SK-N-SH treated with all-trans-retinoic acid at 6 μM for 48 hours (cell line): ENCODE data around the gene CORO7.

Experiments used
- ARNTL ChIP-seq: fragments of 450-650 bp; formaldehyde crosslinking; IDR thresholded peaks from 2 replicates; pipeline ENCODE4 v1.5.0; 2020; ENCODE audit warnings: low read depth, mild to moderate bottlenecking, moderate library complexity, borderline replicate concordance
- BACH2 ChIP-seq: fragments of 250-450 bp; sonication (Bioruptor Pico); IDR thresholded peaks from 2 replicates; pipeline ENCODE4 v1.9.0; 2021; ENCODE audit warnings: mild to moderate bottlenecking, borderline replicate concordance
- OSR1 ChIP-seq: fragments of 250-450 bp; sonication (Bioruptor Pico); IDR thresholded peaks from 2 replicates; pipeline ENCODE4 v1.8.0; 2022; ENCODE audit warnings: moderate library complexity, mild to moderate bottlenecking, inconsistent platforms
- PPARA ChIP-seq: fragments of 250-450 bp; sonication (Bioruptor Pico); IDR thresholded peaks from 2 replicates; pipeline ENCODE4 v1.5.0; 2020; ENCODE audit warnings: mild to moderate bottlenecking, borderline replicate concordance
- TCF4 ChIP-seq: fragments of 250-450 bp; sonication (Bioruptor Pico); IDR thresholded peaks from 2 replicates; pipeline ENCODE4 v1.8.0; 2021; ENCODE audit warnings: mild to moderate bottlenecking, moderate library complexity, borderline replicate concordance
- TSHZ2 ChIP-seq: fragments of 250-450 bp; sonication (Bioruptor Pico); IDR thresholded peaks from 2 replicates; pipeline ENCODE4 v1.5.0; 2020; ENCODE audit warnings: mild to moderate bottlenecking, moderate library complexity
- ZFP30 ChIP-seq: fragments of 450-650 bp; formaldehyde crosslinking; IDR thresholded peaks from 2 replicates; pipeline ENCODE4 v1.5.0; 2022; ENCODE audit warnings: mild to moderate bottlenecking, moderate library complexity
- ZNF8 ChIP-seq: fragments of 450-650 bp; formaldehyde crosslinking; IDR thresholded peaks from 2 replicates; pipeline ENCODE4 v1.5.0; 2020; ENCODE audit warnings: mild to moderate bottlenecking, moderate library complexity
- TF ChIP-seq, protein P1 (sequence below): fragments of 250-450 bp; sonication (Bioruptor Pico); IDR thresholded peaks from 2 replicates; pipeline ENCODE4 v1.8.0; 2020; ENCODE audit warnings: mild to moderate bottlenecking, moderate library complexity, borderline replicate concordance

- TF ChIP-seq ZNF8 (CRISPR knock-in tag), result no peak
- TF ChIP-seq, protein P1, sequence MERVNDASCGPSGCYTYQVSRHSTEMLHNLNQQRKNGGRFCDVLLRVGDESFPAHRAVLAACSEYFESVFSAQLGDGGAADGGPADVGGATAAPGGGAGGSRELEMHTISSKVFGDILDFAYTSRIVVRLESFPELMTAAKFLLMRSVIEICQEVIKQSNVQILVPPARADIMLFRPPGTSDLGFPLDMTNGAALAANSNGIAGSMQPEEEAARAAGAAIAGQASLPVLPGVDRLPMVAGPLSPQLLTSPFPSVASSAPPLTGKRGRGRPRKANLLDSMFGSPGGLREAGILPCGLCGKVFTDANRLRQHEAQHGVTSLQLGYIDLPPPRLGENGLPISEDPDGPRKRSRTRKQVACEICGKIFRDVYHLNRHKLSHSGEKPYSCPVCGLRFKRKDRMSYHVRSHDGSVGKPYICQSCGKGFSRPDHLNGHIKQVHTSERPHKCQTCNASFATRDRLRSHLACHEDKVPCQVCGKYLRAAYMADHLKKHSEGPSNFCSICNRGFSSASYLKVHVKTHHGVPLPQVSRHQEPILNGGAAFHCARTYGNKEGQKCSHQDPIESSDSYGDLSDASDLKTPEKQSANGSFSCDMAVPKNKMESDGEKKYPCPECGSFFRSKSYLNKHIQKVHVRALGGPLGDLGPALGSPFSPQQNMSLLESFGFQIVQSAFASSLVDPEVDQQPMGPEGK (CRISPR knock-in tag), result no peak
- no peak for TF ChIP-seq PPARA (CRISPR knock-in tag)
- TF ChIP-seq ARNTL (CRISPR knock-in tag), result no peak
- no peak for TF ChIP-seq TCF4 (CRISPR knock-in tag)
- no peak for TF ChIP-seq BACH2
- TF ChIP-seq ZFP30, result no peak
- TF ChIP-seq OSR1 (CRISPR knock-in tag), result no peak
- no peak for TF ChIP-seq TSHZ2 (CRISPR knock-in tag)
Observed at GRCh38 chr16:4328782-4329775, 87.3 kb downstream of the CORO7 start.
